Caco-2 (cell line): Measurements from ENCODE around the gene NOMO2. TPM values are rescaled to one million over a fixed set of nuclear protein-coding genes. Genes with fewer than 3 reads are reported as not detected.
"Not testable (repeated sequence)": the region's sequence is repeated elsewhere in the genome, so short reads cannot be mapped to it uniquely, and the experiment has no call there.

ENCODE experiments used
- BruUV-seq: library from RNA; stranded (reverse); fragments of 400-500 nt; replicated peaks from 2 replicates; lab custom pipeline; 2021; lab: Mats Ljungman, UMichigan
- CTCF ChIA-PET: fragments of 300-600 bp; sonication (Branson Sonifier 250); formaldehyde crosslinking; loops from one replicate; lab custom pipeline; 2022; ENCODE audit warnings: antibody characterized with exemption; lab: Charles Lee
- POLR2A ChIA-PET: fragments of 300-600 bp; sonication (Branson Sonifier 250); formaldehyde crosslinking; loops from one replicate; lab custom pipeline; 2022; ENCODE audit warnings: antibody characterized with exemption; lab: Charles Lee
- DNase-seq, 2 experiments: peaks; one replicate each; pipeline versions ENCODE4 v3.0.0 to v3.0.0-alpha.2; 2020 to 2022
- H3K27me3 ChIP-seq: replicated peaks from 2 replicates; pipeline ENCODE4 v1.6.0; 2011; ENCODE audit warnings: low read length; ENCODE audit not compliant: control insufficient read depth, insufficient read depth
- H3K36me3 ChIP-seq: 2 replicates; pipeline ENCODE4 v1.5.1; 2011; ENCODE audit warnings: low read length; ENCODE audit not compliant: control insufficient read depth, insufficient read depth
- H3K4me1 ChIP-seq: fragments of 250-450 bp; sonication (Bioruptor Pico); 2 replicates; pipeline ENCODE4 v1.5.1; 2020; ENCODE audit warnings: mild to moderate bottlenecking
- H3K4me3 ChIP-seq: 2 replicates; pipeline ENCODE4 v1.5.1; 2011; ENCODE audit warnings: low read depth, mild to moderate bottlenecking, control low read depth, low read length
- H3K9me3 ChIP-seq: fragments of 250-450 bp; sonication (Bioruptor Pico); 2 replicates; pipeline ENCODE4 v1.5.1; 2020; ENCODE audit warnings: mild to moderate bottlenecking, moderate library complexity
- H3K27ac Mint-ChIP-seq: one replicate; pipeline ENCODE4 v1.8.0; 2022; ENCODE audit warnings: mixed read lengths; ENCODE audit not compliant: unreplicated experiment
- H3K27me3 Mint-ChIP-seq: one replicate; pipeline ENCODE4 v1.8.0; 2022; ENCODE audit warnings: mixed read lengths; ENCODE audit not compliant: insufficient read depth, unreplicated experiment
- H3K36me3 Mint-ChIP-seq: one replicate; pipeline ENCODE4 v1.8.0; 2022; ENCODE audit warnings: mild to moderate bottlenecking, mixed read lengths; ENCODE audit not compliant: insufficient read depth, unreplicated experiment
- H3K4me1 Mint-ChIP-seq: one replicate; pipeline ENCODE4 v1.8.0; 2022; ENCODE audit warnings: low read depth, mixed read lengths; ENCODE audit not compliant: unreplicated experiment
- H3K4me3 Mint-ChIP-seq: one replicate; pipeline ENCODE4 v1.8.0; 2022; ENCODE audit warnings: mild to moderate bottlenecking, moderate library complexity, mixed read lengths; ENCODE audit not compliant: unreplicated experiment
- H3K9me3 Mint-ChIP-seq: one replicate; pipeline ENCODE4 v1.8.0; 2022; ENCODE audit warnings: mixed read lengths; ENCODE audit not compliant: unreplicated experiment
- intact Hi-C: fragments of 100-400 bp; cut with micrococcal nuclease; formaldehyde crosslinking; loops from one replicate; pipeline ENCODE4 v1.10.0; 2022; ENCODE audit not compliant: unreplicated experiment
- total RNA-seq: library from RNA; stranded (reverse); gene quantifications from 2 replicates; pipeline ENCODE4 v1.2.3, GENCODE V29; 2022
- TF ChIP-seq, protein P1 (sequence below), 2 experiments: fragments of 200-600 bp in 1 of 2; IDR thresholded peaks; 1 replicate in 1 of 2; 2 replicates in 1 of 2; pipeline versions ENCODE4 v1.5.1 to v1.8.0; 2011 to 2022; ENCODE audit warnings: antibody characterized with exemption in 1 of 2, control low read depth in 1 of 2, inconsistent platforms in 1 of 2, low read depth in 1 of 2, low read length in 1 of 2, mild to moderate bottlenecking in 1 of 2, moderate library complexity in 1 of 2; ENCODE audit not compliant: insufficient read depth in 1 of 2, severe bottlenecking in 1 of 2, unreplicated experiment in 1 of 2

NOMO2 gene
- total RNA-seq, 1 experiment from 2014 or later = 142 TPM

DNA sequence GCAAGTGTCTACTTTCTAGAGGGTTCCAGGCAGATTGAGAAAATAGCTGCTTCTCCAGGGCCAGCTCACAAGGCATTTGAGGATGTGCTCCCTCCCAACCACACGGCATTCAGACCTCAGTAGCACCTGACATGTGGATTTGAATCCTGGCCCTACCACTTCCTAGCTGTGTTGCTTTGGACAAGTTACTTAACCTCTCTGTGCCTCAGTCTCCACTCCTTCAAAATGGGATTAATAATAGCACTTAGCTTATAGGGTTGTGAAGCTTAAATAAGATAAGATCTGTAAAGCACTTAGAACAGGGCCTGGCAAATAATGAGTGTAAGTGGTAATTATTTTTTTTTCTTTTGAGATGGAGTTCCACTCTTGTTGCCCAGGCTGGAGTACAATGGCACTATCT is 21.0 kb upstream of the NOMO2 start:
- H3K4me1 ChIP-seq = no peaks in the 10 kb centered on the region
- no peaks in the 10 kb centered on the region for H3K27me3 Mint-ChIP-seq
- no peaks in the 10 kb centered on the region for H3K9me3 ChIP-seq
- no peaks in the 10 kb centered on the region for H3K9me3 Mint-ChIP-seq
- DNase-seq = no peak
- no peaks in the 10 kb centered on the region for H3K4me1 Mint-ChIP-seq
- no peaks in the 10 kb centered on the region for H3K36me3 Mint-ChIP-seq
- H3K36me3 ChIP-seq = no peaks in the 10 kb centered on the region
- H3K27ac Mint-ChIP-seq = no peak overlapping the region
- BruUV-seq = no TSS peak
- H3K4me3 Mint-ChIP-seq = no peak overlapping the region
- intact Hi-C loops = no loop called here
- H3K4me3 ChIP-seq = no peak overlapping the region
- H3K27me3 ChIP-seq = no peaks in the 10 kb centered on the region
- CTCF ChIA-PET = no interaction called here
- POLR2A ChIA-PET = no interaction called here
- TF ChIP-seq, protein P1, sequence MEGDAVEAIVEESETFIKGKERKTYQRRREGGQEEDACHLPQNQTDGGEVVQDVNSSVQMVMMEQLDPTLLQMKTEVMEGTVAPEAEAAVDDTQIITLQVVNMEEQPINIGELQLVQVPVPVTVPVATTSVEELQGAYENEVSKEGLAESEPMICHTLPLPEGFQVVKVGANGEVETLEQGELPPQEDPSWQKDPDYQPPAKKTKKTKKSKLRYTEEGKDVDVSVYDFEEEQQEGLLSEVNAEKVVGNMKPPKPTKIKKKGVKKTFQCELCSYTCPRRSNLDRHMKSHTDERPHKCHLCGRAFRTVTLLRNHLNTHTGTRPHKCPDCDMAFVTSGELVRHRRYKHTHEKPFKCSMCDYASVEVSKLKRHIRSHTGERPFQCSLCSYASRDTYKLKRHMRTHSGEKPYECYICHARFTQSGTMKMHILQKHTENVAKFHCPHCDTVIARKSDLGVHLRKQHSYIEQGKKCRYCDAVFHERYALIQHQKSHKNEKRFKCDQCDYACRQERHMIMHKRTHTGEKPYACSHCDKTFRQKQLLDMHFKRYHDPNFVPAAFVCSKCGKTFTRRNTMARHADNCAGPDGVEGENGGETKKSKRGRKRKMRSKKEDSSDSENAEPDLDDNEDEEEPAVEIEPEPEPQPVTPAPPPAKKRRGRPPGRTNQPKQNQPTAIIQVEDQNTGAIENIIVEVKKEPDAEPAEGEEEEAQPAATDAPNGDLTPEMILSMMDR (IDR thresholded peaks at IDR 0.05; ENCODE audit: insufficient read depth in 1 of 2, low read depth in 1 of 2, low read length in 1 of 2, severe bottlenecking in 1 of 2, unreplicated experiment in 1 of 2) = no peak

DNA sequence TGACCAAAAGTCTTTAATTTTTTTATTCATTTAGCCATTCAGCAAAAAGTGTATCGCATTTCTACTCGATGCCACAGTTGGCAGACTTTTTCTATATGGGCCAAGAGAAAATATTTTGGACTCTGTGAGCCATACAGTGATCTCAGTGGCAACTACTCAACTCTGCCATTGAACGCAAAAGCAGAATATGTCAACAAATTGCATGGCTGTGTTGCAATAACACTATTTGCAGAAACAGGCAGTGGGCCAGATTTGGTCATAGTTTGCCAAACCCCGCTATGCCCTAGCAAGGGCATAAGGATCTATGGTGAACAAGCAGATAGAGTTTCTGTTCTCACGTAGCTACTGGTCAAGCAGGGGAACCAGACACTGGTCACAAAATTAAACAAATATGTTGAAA is 18.5 kb upstream of the NOMO2 start:
- H3K4me3 ChIP-seq, H3K36me3 Mint-ChIP-seq, H3K27me3 ChIP-seq, H3K9me3 ChIP-seq, H3K4me3 Mint-ChIP-seq, H3K4me1 Mint-ChIP-seq, H3K4me1 ChIP-seq, H3K27me3 Mint-ChIP-seq, intact Hi-C loops, CTCF ChIA-PET, H3K9me3 Mint-ChIP-seq, DNase-seq, H3K27ac Mint-ChIP-seq, BruUV-seq, H3K36me3 ChIP-seq, POLR2A ChIA-PET: not testable (repeated sequence)

- intact Hi-C loops, H3K36me3 Mint-ChIP-seq, H3K9me3 ChIP-seq, H3K36me3 ChIP-seq, H3K4me1 ChIP-seq, H3K4me3 ChIP-seq, DNase-seq, H3K27me3 Mint-ChIP-seq, H3K27me3 ChIP-seq, H3K27ac Mint-ChIP-seq, H3K4me3 Mint-ChIP-seq, H3K9me3 Mint-ChIP-seq, POLR2A ChIA-PET, CTCF ChIA-PET, H3K4me1 Mint-ChIP-seq, BruUV-seq: not testable (repeated sequence)
These were observed 17.4 kb upstream of the NOMO2 start for GRCh38 chr16:18579261-18579660.

DNA sequence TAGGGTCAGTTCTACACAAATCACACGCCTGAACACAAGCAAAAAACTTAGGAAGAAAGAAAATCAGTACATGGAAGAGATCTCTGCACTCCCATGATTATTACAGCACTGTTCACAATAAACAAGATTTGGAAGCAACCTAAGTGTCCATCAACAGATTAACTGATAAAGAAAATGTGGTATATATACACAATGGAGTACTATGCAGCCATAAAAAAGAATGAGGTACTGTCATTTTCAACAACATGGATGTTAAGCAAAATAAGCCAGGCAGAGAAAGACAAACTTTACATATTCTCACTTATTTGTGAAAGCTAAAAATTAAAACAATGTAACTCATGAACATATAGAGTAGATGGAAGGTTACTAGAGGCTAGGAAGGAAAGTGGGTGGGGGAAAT is 16.0 kb upstream of the NOMO2 start:
- H3K27ac Mint-ChIP-seq, H3K27me3 ChIP-seq, H3K4me3 ChIP-seq, H3K9me3 ChIP-seq, H3K27me3 Mint-ChIP-seq, H3K4me1 ChIP-seq, DNase-seq, H3K4me1 Mint-ChIP-seq, intact Hi-C loops, H3K9me3 Mint-ChIP-seq, POLR2A ChIA-PET, H3K36me3 ChIP-seq, H3K36me3 Mint-ChIP-seq, H3K4me3 Mint-ChIP-seq, BruUV-seq, CTCF ChIA-PET: not testable (repeated sequence)

DNA sequence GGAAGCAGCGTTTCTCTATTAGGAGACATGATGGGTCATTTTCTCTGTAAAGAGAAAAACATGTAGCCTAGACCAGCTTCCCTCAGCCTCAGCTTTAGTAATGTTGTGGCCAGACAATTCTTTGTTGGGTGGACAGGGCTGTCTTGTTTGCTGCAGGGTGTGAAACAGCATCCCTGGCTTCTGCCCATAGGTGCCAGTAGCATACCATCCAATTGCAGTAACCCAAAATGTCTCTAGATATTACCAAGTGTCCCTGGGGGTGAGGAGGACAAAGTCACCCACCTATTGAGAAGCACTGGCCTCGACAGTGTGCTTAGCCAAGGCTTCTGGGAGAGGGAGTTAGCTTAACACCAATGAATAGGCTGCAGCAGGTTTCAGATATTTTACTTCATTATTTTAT is 14.0 kb upstream of the NOMO2 start:
- CTCF ChIA-PET, H3K4me1 Mint-ChIP-seq: not testable (repeated sequence)

DNA sequence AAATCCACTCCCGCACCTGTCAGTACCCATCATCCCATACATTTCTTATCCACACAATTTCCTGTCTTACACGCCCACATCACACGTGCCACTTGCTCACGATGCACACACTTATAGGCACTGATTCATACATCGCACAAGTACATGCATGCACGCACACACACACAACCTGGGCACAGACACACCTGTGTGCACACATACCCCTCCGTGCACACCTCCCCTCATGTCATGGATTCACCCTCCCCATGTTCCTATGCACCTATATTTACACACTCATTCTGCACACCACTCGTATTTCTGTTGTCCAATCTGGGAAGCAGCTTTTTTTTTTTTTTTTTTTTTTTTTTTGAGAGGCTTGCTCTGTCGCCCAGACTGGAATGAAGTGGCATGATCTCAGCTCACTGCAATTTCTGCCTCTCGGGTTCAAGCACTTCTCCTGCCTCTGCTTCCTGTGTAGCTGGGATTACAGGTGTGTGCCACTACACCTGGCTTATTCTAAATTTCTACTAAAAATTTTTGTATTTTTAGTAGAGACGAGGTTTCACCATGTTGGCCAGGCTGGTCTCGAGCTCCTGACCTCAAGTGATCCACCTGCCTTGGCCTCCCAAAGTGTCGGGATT is 13.5 kb upstream of the NOMO2 start:
- POLR2A ChIA-PET, H3K9me3 ChIP-seq, H3K4me3 Mint-ChIP-seq, H3K9me3 Mint-ChIP-seq, H3K4me1 ChIP-seq, H3K4me3 ChIP-seq, intact Hi-C loops, H3K36me3 ChIP-seq, H3K4me1 Mint-ChIP-seq, DNase-seq, H3K27me3 ChIP-seq, CTCF ChIA-PET, H3K27ac Mint-ChIP-seq, H3K27me3 Mint-ChIP-seq, H3K36me3 Mint-ChIP-seq, BruUV-seq: not testable (repeated sequence)

More for the DNA sequence above, 14.0 kb upstream of the NOMO2 start:
- H3K4me3 ChIP-seq, H3K27ac Mint-ChIP-seq, H3K4me3 Mint-ChIP-seq, H3K9me3 ChIP-seq, H3K27me3 ChIP-seq, H3K36me3 Mint-ChIP-seq, H3K9me3 Mint-ChIP-seq, H3K36me3 ChIP-seq, POLR2A ChIA-PET, H3K27me3 Mint-ChIP-seq, H3K4me1 ChIP-seq, BruUV-seq, intact Hi-C loops, DNase-seq: not testable (repeated sequence)
